Endometrial microvascular endothelial cells (primary cell): ENCODE data around the gene PRR14L. TPM values are rescaled to one million over a fixed set of nuclear protein-coding genes. Genes with fewer than 3 reads are reported as not detected.
"Not testable (repeated sequence)": the region's sequence is repeated elsewhere in the genome, so short reads cannot be mapped to it uniquely, and the experiment has no call there.

Experiments used
- in situ Hi-C: cut with HindIII; loops from 2 replicates; pipeline ENCODE4 v1.10.0; 2017; ENCODE audit warnings: low sequenced_read_pairs, low pct_unique_long_range_greater_than_20kb; ENCODE audit errors: inconsistent ontology term
- total RNA-seq: library from RNA; depleted of rRNA; stranded (reverse); fragments of >200 nt; gene quantifications from one replicate; pipeline ENCODE4 v1.2.3, GENCODE V29; 2015; ENCODE audit errors: inconsistent ontology term

PRR14L gene
- total RNA-seq, 1 donor from 2014 or later = 10.1 TPM

- in situ Hi-C loops = no loop called here
Observed at GRCh38 chr22:31743871-31744270, 6.1 kb downstream of the PRR14L start.

- in situ Hi-C loops = no loop called here
Observed at GRCh38 chr22:31742682-31743081, 7.2 kb downstream of the PRR14L start.

GRCh38 chr22:31742115-31742514 lies 7.8 kb downstream of the PRR14L start:
- in situ Hi-C loops = no loop called here

GRCh38 chr22:31740314-31740713 lies 9.6 kb downstream of the PRR14L start:
- in situ Hi-C loops = not testable (repeated sequence)

GRCh38 chr22:31739795-31740201 lies 10.1 kb downstream of the PRR14L start:
- in situ Hi-C loops = no loop called here

GRCh38 chr22:31738566-31738965 lies 11.4 kb downstream of the PRR14L start:
- in situ Hi-C loops = no loop called here

GRCh38 chr22:31737932-31738331 lies 12.0 kb downstream of the PRR14L start:
- in situ Hi-C loops = no loop called here

GRCh38 chr22:31736458-31736857 lies 13.5 kb downstream of the PRR14L start:
- in situ Hi-C loops = no loop called here

GRCh38 chr22:31734512-31734911 lies 15.4 kb downstream of the PRR14L start:
- in situ Hi-C loops = no loop called here

- in situ Hi-C loops = no loop called here
Observed at GRCh38 chr22:31733580-31734079, 16.3 kb downstream of the PRR14L start.

- in situ Hi-C loops = no loop called here
Observed at GRCh38 chr22:31732089-31732829, 17.7 kb downstream of the PRR14L start.

GRCh38 chr22:31730344-31730711 lies 19.6 kb downstream of the PRR14L start:
- in situ Hi-C loops = no loop called here

- in situ Hi-C loops = no loop called here
Observed at GRCh38 chr22:31728857-31729256, 21.1 kb downstream of the PRR14L start.

GRCh38 chr22:31726692-31727091 lies 23.2 kb downstream of the PRR14L start:
- in situ Hi-C loops = no loop called here

GRCh38 chr22:31723723-31724122 lies 26.2 kb downstream of the PRR14L start:
- in situ Hi-C loops = no loop called here

- in situ Hi-C loops = no loop called here
Observed at GRCh38 chr22:31719850-31720471, 30.0 kb downstream of the PRR14L start.

GRCh38 chr22:31715147-31715778 lies 34.7 kb downstream of the PRR14L start:
- in situ Hi-C loops = no loop called here

- in situ Hi-C loops = not testable (repeated sequence)
Observed at GRCh38 chr22:31711226-31711625, 38.7 kb downstream of the PRR14L start.

GRCh38 chr22:31707519-31707918 lies 42.4 kb downstream of the PRR14L start:
- in situ Hi-C loops = no loop called here

GRCh38 chr22:31695423-31695822 lies 54.5 kb downstream of the PRR14L start:
- in situ Hi-C loops = no loop called here
